K562 (cell line): Measurements from ENCODE around the gene FASTK. TPM values are rescaled to one million over a fixed set of nuclear protein-coding genes. Genes with fewer than 3 reads are reported as not detected.
A peak's percentile ranks its signal among the peaks of the same experiment; 100 is the strongest.

Experiments
- ATAC-seq: fragments of 200-7000 bp; cut with Tn5 transposase; 3 replicates; pipeline ENCODE4 v1.9.1; 2020; ENCODE audit warnings: moderate library complexity
- BruUV-seq: library from RNA; stranded (reverse); fragments of 400-500 nt; replicated peaks from 2 replicates; lab custom pipeline; 2021; lab: Mats Ljungman, UMichigan
- CTCF ChIA-PET: fragments of 300-600 bp; formaldehyde crosslinking; extraction: SDS; loops from one replicate; lab custom pipeline; 2021; ENCODE audit warnings: low intra/inter-chr PET ratio; lab: Yijun Ruan, JAX
- POLR2A ChIA-PET: fragments of 300-600, 350-650 bp; sonication (Branson Sonifier 250); formaldehyde crosslinking; extraction: SDS; loops from one replicate; lab custom pipeline; 2021; ENCODE audit warnings: antibody characterized with exemption, inconsistent platforms; lab: Yijun Ruan, JAX
- DNase-seq, 4 experiments: peaks; one replicate each; pipeline versions ENCODE4 v3.0.0 to v3.0.0-alpha.2; 2011 to 2018; ENCODE audit warnings: low spot score in 3 of 4, mixed read lengths in 3 of 4; ENCODE audit errors: extremely low read depth in 1 of 4
- FAIRE-seq: peaks from 2 replicates; lab custom pipeline; 2011; peaks lifted over from hg19 to GRCh38; lab: Jason Lieb, UNC
- H2AFZ ChIP-seq: 2 replicates; pipeline ENCODE4 v1.6.0; 2011; ENCODE audit warnings: low read depth, low read length, control low read depth, inconsistent platforms
- H3K27ac ChIP-seq: fragments of 200-600 bp; 3 replicates; pipeline ENCODE4 v1.8.0; 2011; ENCODE audit warnings: low read depth, mild to moderate bottlenecking, control low read depth, inconsistent platforms, low read length, moderate library complexity, mixed read lengths; ENCODE audit errors: extremely low read depth
- H3K27me3 ChIP-seq, 2 experiments: fragments of 300-600 bp in 1 of 2; 2 replicates in 1 of 2; 3 replicates in 1 of 2; pipeline versions ENCODE4 v1.6.0 to v1.8.0; 2011; ENCODE audit warnings: inconsistent platforms in 2 of 2, low read length in 2 of 2, mild to moderate bottlenecking in 1 of 2, mixed read lengths in 1 of 2, moderate library complexity in 1 of 2; ENCODE audit not compliant: control insufficient read depth in 2 of 2, insufficient read depth in 2 of 2
- H3K36me3 ChIP-seq: fragments of 300-600 bp; 3 replicates; pipeline ENCODE4 v1.8.0; 2011; ENCODE audit warnings: mild to moderate bottlenecking, low read length, inconsistent platforms; ENCODE audit not compliant: control insufficient read depth, insufficient read depth
- H3K4me1 ChIP-seq, 2 experiments: fragments of 200-600 bp in 1 of 2; replicated peaks in 1 of 2; 2 replicates in 1 of 2; 3 replicates in 1 of 2; pipeline versions ENCODE4 v1.5.1 to v1.8.0; 2011; ENCODE audit warnings: inconsistent platforms in 2 of 2, low read length in 2 of 2, mild to moderate bottlenecking in 1 of 2, mixed read lengths in 1 of 2, moderate library complexity in 1 of 2; ENCODE audit not compliant: control insufficient read depth in 2 of 2, insufficient read depth in 2 of 2
- H3K4me2 ChIP-seq: 2 replicates; pipeline ENCODE4 v1.6.1; 2011; ENCODE audit warnings: low read length, control low read depth, inconsistent platforms, mixed read lengths; ENCODE audit not compliant: insufficient read depth
- H3K4me3 ChIP-seq: fragments of 200-600 bp; sonication (generic), shearing (Covaris generic); 2 replicates; pipeline ENCODE4 v1.5.1; 2016; ENCODE audit warnings: control low read depth, inconsistent platforms
- H3K79me2 ChIP-seq: fragments of 200-600 bp; 3 replicates; pipeline ENCODE4 v1.8.0; 2011; ENCODE audit warnings: low read length, inconsistent platforms; ENCODE audit not compliant: control insufficient read depth, insufficient read depth
- H3K9ac ChIP-seq, 2 experiments: 2 replicates each; pipeline versions ENCODE4 v1.6.0 to v1.6.1; 2011; ENCODE audit warnings: low read depth in 2 of 2, low read length in 2 of 2, control low read depth in 1 of 2, inconsistent platforms in 1 of 2, mild to moderate bottlenecking in 1 of 2, mixed read lengths in 1 of 2; ENCODE audit not compliant: insufficient read depth in 1 of 2
- H3K9me1 ChIP-seq: one replicate; pipeline ENCODE4 v1.6.0; 2011; ENCODE audit warnings: inconsistent platforms, mild to moderate bottlenecking, low read length, moderate library complexity; ENCODE audit not compliant: control insufficient read depth, insufficient read depth
- H3K9me3 ChIP-seq: replicated peaks from 2 replicates; pipeline ENCODE4 v1.5.1; 2011; ENCODE audit warnings: low read depth, low read length, inconsistent platforms; ENCODE audit not compliant: control insufficient read depth, insufficient read depth
- H4K20me1 ChIP-seq: replicated peaks from 2 replicates; pipeline ENCODE4 v1.6.1; 2011; ENCODE audit warnings: low read length, inconsistent platforms, mixed read lengths; ENCODE audit not compliant: control insufficient read depth, insufficient read depth
- BCLAF1 ChIP-seq, 2 experiments: fragments of 450-650 bp in 1 of 2; IDR thresholded peaks; 2 replicates each; pipeline ENCODE4 v1.6.1; 2011 to 2017; ENCODE audit warnings: low read depth in 2 of 2, antibody characterized with exemption in 1 of 2, borderline replicate concordance in 1 of 2, low read length in 1 of 2, mild to moderate bottlenecking in 1 of 2, mixed read lengths in 1 of 2; ENCODE audit not compliant: control insufficient read depth in 1 of 2
- EHMT2 ChIP-seq: fragments of 450-650 bp; IDR thresholded peaks from 2 replicates; pipeline ENCODE4 v1.6.1; 2018; ENCODE audit warnings: antibody characterized with exemption
- ELF2 ChIP-seq: fragments of 250-450 bp; sonication (Bioruptor Pico); IDR thresholded peaks from 2 replicates; pipeline ENCODE4 v1.5.0; 2021; ENCODE audit warnings: mild to moderate bottlenecking
- HMGXB4 ChIP-seq: sonication (generic); formaldehyde crosslinking; IDR thresholded peaks from 2 replicates; pipeline ENCODE4 v1.8.1; 2023; ENCODE audit warnings: mild to moderate bottlenecking, missing genetic modification reagents
- KDM5B ChIP-seq: fragments of 200-600 bp; sonication (generic); IDR thresholded peaks from 2 replicates; pipeline ENCODE4 v1.6.1; 2012; ENCODE audit warnings: low read depth, mild to moderate bottlenecking, moderate library complexity, low read length, control low read depth, inconsistent platforms; ENCODE audit not compliant: insufficient replicate concordance
- MEF2A ChIP-seq: IDR thresholded peaks from 2 replicates; pipeline ENCODE4 v1.6.1; 2011; ENCODE audit warnings: low read depth, mild to moderate bottlenecking, low read length, moderate library complexity; ENCODE audit not compliant: control insufficient read depth
- NR2C1 ChIP-seq, 2 experiments: fragments of 450-650 bp; IDR thresholded peaks; 2 replicates each; pipeline ENCODE4 v1.6.1; 2017; ENCODE audit warnings: mild to moderate bottlenecking in 2 of 2, antibody characterized with exemption in 1 of 2, inconsistent platforms in 1 of 2, missing compliant biosample characterization in 1 of 2, missing genetic modification characterization in 1 of 2
- SMAD3 ChIP-seq: fragments of 450-650 bp; formaldehyde crosslinking; conservative IDR thresholded peaks from 2 replicates; pipeline ENCODE4 v1.4.0; 2020; ENCODE audit warnings: mild to moderate bottlenecking
- SMARCA4 ChIP-seq: fragments of 450-650 bp; IDR thresholded peaks from 2 replicates; pipeline ENCODE4 v1.6.1; 2016
- ZBED1 ChIP-seq: IDR thresholded peaks from 2 replicates; pipeline ENCODE4 v1.6.1; 2014
- ZNF175 ChIP-seq: fragments of 200-800 bp; sonication (Bioruptor generic); IDR thresholded peaks from 2 replicates; pipeline ENCODE4 v1.6.1; 2016; ENCODE audit warnings: low read depth, mild to moderate bottlenecking, missing genetic modification characterization, missing compliant biosample characterization
- ZNF224 ChIP-seq: sonication (generic); formaldehyde crosslinking; IDR thresholded peaks from 2 replicates; pipeline ENCODE4 v1.8.0; 2022; ENCODE audit warnings: mild to moderate bottlenecking, missing genetic modification reagents
- ZNF696 ChIP-seq: fragments of 250-450 bp; sonication (Bioruptor Pico); conservative IDR thresholded peaks from 2 replicates; pipeline ENCODE4 v1.4.0; 2020; ENCODE audit warnings: mild to moderate bottlenecking, moderate library complexity
- WGBS: fragments of 100-300 bp; shearing (Covaris generic); methylation state at CpG from one replicate; pipeline ENCODE4 v1.1.6; 2016; ENCODE audit warnings: low coverage, mixed read lengths; ENCODE audit not compliant: insufficient coverage; ENCODE audit errors: missing lambda C conversion rate; 5-methylcytosine and 5-hydroxymethylcytosine counted together
- in situ Hi-C: fragments of 300-500 bp; cut with MboI; formaldehyde crosslinking; loops from 4 replicates; pipeline ENCODE4 v1.15.0; 2018; ENCODE audit warnings: inconsistent platforms, mixed read lengths
- intact Hi-C: fragments of 100-400 bp; cut with micrococcal nuclease; formaldehyde crosslinking; loops from 2 replicates; pipeline ENCODE4 v1.14.2; 2022
- polyA plus RNA-seq, 8 experiments: library from polyadenylated mRNA; depleted of rRNA in 4 of 8; stranded (reverse) in 5 of 8; unstranded in 3 of 8; fragments of >200 nt; fragmentation: Nextera tagmentation in 2 of 8; fragmentation: Illumina TruSeq in 1 of 8; extraction: Ambion mirVana in 2 of 8; extraction: Trizol in 1 of 8; gene quantifications; 2 replicates each; pipeline versions ENCODE4 v1.2.1 to v1.2.3, GENCODE V29; 2011 to 2014; ENCODE audit warnings: inconsistent platforms in 1 of 8, missing spikeins in 1 of 8
- total RNA-seq, 7 experiments: library from RNA; depleted of rRNA in 6 of 7; stranded (reverse); fragments of >200 nt in 6 of 7; fragmentation: Illumina TruSeq in 2 of 7; extraction: Trizol in 2 of 7; gene quantifications; 2 replicates each; pipeline versions ENCODE4 v1.2.1 to v1.2.3, GENCODE V29; 2011 to 2021; ENCODE audit warnings: low replicate concordance in 1 of 7

FASTK gene
- total and polyA plus RNA-seq, 9 of the 15 experiments (the other 6 are each of a cell fraction or from before 2014, with no cell fraction given) = 0.51 to 150 (median 48.2) TPM

- peak; percentile 72 for FAIRE-seq
- Histone ChIP-seq H3K9ac (peak within 1 kb of the TSS; percentile 84 to 98), H3K27me3 (no peaks in the 10 kb centered on the region), H4K20me1 (peaks cover 29% of the 10 kb centered on the region), H3K9me1 (peaks cover 5% of the 10 kb centered on the region), H3K79me2 (peaks cover 68% of the 10 kb centered on the region), H2AFZ (peak within 1 kb of the TSS; percentile 96), H3K36me3 (peaks cover 38% of the 10 kb centered on the region; the same call in 2 of the 3 replicates), H3K4me2 (peak within 1 kb of the TSS; percentile 93), H3K4me3 (peak within 1 kb of the TSS; percentile 67), H3K27ac (peak within 1 kb of the TSS; percentile 85), H3K9me3 (no peaks in the 10 kb centered on the region), H3K4me1 (peaks cover 48 to 79% of the 10 kb centered on the region in 2 experiments)
- ATAC-seq = peak; percentile 69
- peak; percentile 97 to 99 (median 98) for DNase-seq
- intact Hi-C loops (loop anchor here (2.0 to 10.0 kb wide), 2 partner anchors 77 to 771 kb away; no protein-coding TSS in a partner anchor), in situ Hi-C loops (no loop called here)
- under 1% methylated on average over 47 of the region's 84 CpGs for WGBS
- ChIA-PET CTCF (interaction anchor here (1.1 to 1.7 kb wide), 2 partner anchors 25 to 27 kb away, joined by 3 to 4 read pairs; partner anchors contain the start of gene SLC4A2), POLR2A (interaction anchor here (0.6 to 2.5 kb wide), 7 partner anchors 9 to 232 kb away, joined by 3 to 10 read pairs (median 4); partner anchors contain the start of gene ABCB8)
- no TSS peak for BruUV-seq
- TF ChIP-seq ZNF175 (CRISPR knock-in tag) (no peak), ZNF224 (no peak), BCLAF1 (IDR thresholded peaks at IDR 0.05; ENCODE audit: borderline replicate concordance in 1 of 2, control insufficient read depth in 1 of 2, low read depth in 2 of 2, low read length in 1 of 2) (no peak), HMGXB4 (CRISPR knock-in tag) (no peak), ZNF696 (CRISPR knock-in tag) (no peak), NR2C1 (IDR thresholded peaks at IDR 0.05) (no peak), NR2C1 (tag; IDR thresholded peaks at IDR 0.05) (no peak), MEF2A (no peak), EHMT2 (no peak), ZBED1 (peak; percentile 69; the same call in 1 of the 2 replicates), SMARCA4 (no peak), ELF2 (CRISPR knock-in tag) (peak; percentile 80), KDM5B (peak; percentile 91), SMAD3 (CRISPR knock-in tag) (no peak)
These were observed 5.3 kb upstream of the FASTK start, which contains the start of gene AGAP3 for GRCh38 chr7:151085691-151086620. AGAP3 (plus strand) TSS chr7:151086475; CDS start chr7:151086742, 267 bp downstream.
